Body of pancreas (tissue), 4 donors: ENCODE data around the gene ZNF883. TPM values are rescaled to one million over a fixed set of nuclear protein-coding genes. Genes with fewer than 3 reads are reported as not detected.
A peak's percentile ranks its signal among the peaks of the same experiment; 100 is the strongest.

Source experiments
- ATAC-seq: fragments of 150-250 bp; one replicate; pipeline ENCODE4 v1.9.1; 2016
- DNase-seq, 4 donors: peaks; one replicate each; pipeline ENCODE4 v3.0.0-alpha.2; 2019
- H3K27ac ChIP-seq, 4 donors: fragments of 200-600 bp; sonication (generic); 1 replicate in 3 of 4; 2 replicates in 1 of 4; pipeline versions ENCODE4 v1.5.1 to v1.6.1; 2016 to 2019; ENCODE audit warnings: mild to moderate bottlenecking in 1 of 4, mixed read lengths in 1 of 4, moderate library complexity in 1 of 4
- H3K27me3 ChIP-seq, 2 donors: fragments of 200-600 bp; sonication (generic); one replicate each; pipeline ENCODE4 v1.6.0; 2016; ENCODE audit warnings: mild to moderate bottlenecking in 1 of 2
- H3K36me3 ChIP-seq, 2 donors: fragments of 200-600 bp; sonication (generic); replicated peaks in 1 of 2; 2 replicates each; pipeline ENCODE4 v1.5.1; 2016; ENCODE audit warnings: low read depth in 2 of 2; ENCODE audit not compliant: insufficient read depth in 1 of 2
- H3K4me1 ChIP-seq: fragments of 200-600 bp; sonication (generic); one replicate; pipeline ENCODE4 v1.6.0; 2016
- H3K4me3 ChIP-seq, 2 donors: fragments of 200-600 bp; sonication (generic); 1 replicate in 1 of 2; 2 replicates in 1 of 2; pipeline ENCODE4 v1.5.1; 2016 to 2019
- H3K9me3 ChIP-seq, 3 donors: fragments of 200-600 bp; sonication (generic); 1 replicate in 2 of 3; 2 replicates in 1 of 3; pipeline ENCODE4 v1.5.1; 2016
- CTCF ChIP-seq, 7 experiments: fragments of 450-650 bp in 4 of 7; fragments of 200-600 bp in 3 of 7; sonication (generic) in 3 of 7; IDR thresholded peaks; one replicate each; pipeline ENCODE4 v1.5.1; 2016 to 2019; ENCODE audit warnings: antibody characterized with exemption in 7 of 7
- POLR2A ChIP-seq, 3 donors: fragments of 450-650 bp; IDR thresholded peaks; one replicate each; pipeline ENCODE4 v1.6.1; 2016; ENCODE audit warnings: antibody characterized with exemption in 3 of 3, mild to moderate bottlenecking in 2 of 3
- WGBS, 2 donors: methylation state at CpG; one replicate each; pipeline ENCODE4 v1.1.5; 2017; 5-methylcytosine and 5-hydroxymethylcytosine counted together
- intact Hi-C: fragments of 100-400 bp; cut with DNase I; formaldehyde crosslinking; loops from one replicate; pipeline ENCODE4 v1.15.1; 2023
- total RNA-seq, 2 donors: library from RNA; depleted of rRNA; stranded (reverse); fragments of >200 nt; gene quantifications; one replicate each; pipeline ENCODE4 v1.1.0, GENCODE V29; 2016

Gene ZNF883
- total RNA-seq, 2 donors from 2014 or later: 2.6 TPM; not detected in 1

GRCh38 chr9:112997236-112997941, 14.6 kb downstream of the ZNF883 start:
- 78 to 85% methylated on average over 8 of the region's 8 CpGs for WGBS, 2 donors
- Histone ChIP-seq H3K36me3 (peaks cover 0 to 3% of the 10 kb centered on the region in 2 donors), H3K27me3 (no peaks in the 10 kb centered on the region), H3K4me1 (no peaks in the 10 kb centered on the region), H3K27ac (no peak overlapping the region), H3K9me3 (peaks cover 0 to 51% (median 6%) of the 10 kb centered on the region in 3 donors), H3K4me3 (no peak overlapping the region)
- TF ChIP-seq CTCF (IDR thresholded peaks at IDR 0.05): no peak
- TF ChIP-seq POLR2A (IDR thresholded peaks at IDR 0.05): no peak
- intact Hi-C loops: no loop called here
- ATAC-seq (no peak), DNase-seq (no peak)

DNA sequence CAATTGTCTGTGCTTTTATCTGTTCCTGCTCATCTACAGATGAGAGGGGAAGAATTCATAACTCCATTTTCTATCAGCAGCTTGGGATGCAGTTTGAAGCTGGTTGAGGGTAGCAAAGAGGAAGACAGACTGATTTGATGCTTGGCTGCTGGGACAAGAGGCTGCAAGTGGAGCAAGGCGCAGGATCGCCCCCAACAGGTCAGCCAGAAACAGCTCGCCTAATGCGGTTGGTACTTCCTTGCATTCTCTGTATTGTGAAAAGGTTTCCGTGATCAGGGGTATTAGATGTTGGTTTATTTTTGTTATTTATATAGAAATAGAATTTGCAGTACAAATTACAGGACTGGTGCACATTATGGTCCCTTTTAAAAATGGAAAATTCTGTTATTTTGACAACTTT, 40.6 kb downstream of the ZNF883 start:
- DNase-seq (peak in 2 of 4 donors; percentile 6 to 7), ATAC-seq (no peak)
- TF ChIP-seq CTCF (IDR thresholded peaks at IDR 0.05) (peak in 3 of 7 experiments; percentile 6 to 23 (median 7)), POLR2A (IDR thresholded peaks at IDR 0.05) (no peak)
- no peaks in the 10 kb centered on the region for H3K4me1 ChIP-seq
- no peak overlapping the region for H3K4me3 ChIP-seq
- H3K27ac ChIP-seq: no peak overlapping the region
- 17 to 19% methylated on average over 5 of the region's 5 CpGs for WGBS, 2 donors
- H3K36me3 ChIP-seq: no peaks in the 10 kb centered on the region
- H3K27me3 ChIP-seq: no peaks in the 10 kb centered on the region
- intact Hi-C loops: no loop called here
- no peaks in the 10 kb centered on the region for H3K9me3 ChIP-seq

- ATAC-seq: no peak
- intact Hi-C loops: no loop called here
These were observed 41.1 kb downstream of the ZNF883 start for GRCh38 chr9:112970939-112971338.

DNA sequence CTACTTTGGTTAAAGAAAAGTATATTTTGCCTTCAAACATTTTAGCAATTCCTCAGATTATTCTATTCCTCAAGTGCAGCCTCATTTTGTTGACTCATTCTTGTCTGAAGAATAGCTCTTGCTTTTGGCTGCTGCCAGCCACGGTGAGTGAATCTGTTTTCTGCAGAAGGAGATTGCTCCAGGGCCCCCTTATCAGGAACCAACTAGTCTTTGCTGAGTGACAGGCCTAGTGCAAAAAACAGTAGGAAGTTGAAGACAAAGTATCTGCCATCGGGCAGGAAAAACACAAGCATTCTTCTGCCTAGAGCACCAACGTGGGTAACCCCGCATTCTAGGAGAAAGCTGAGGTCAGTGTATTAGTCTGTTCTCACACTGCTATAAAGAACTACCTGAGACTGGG, 42.3 kb downstream of the ZNF883 start:
- intact Hi-C loops: no loop called here
- Histone ChIP-seq H3K4me3 (no peak overlapping the region), H3K27ac (no peak overlapping the region), H3K4me1 (no peaks in the 10 kb centered on the region), H3K9me3 (no peaks in the 10 kb centered on the region), H3K36me3 (no peaks in the 10 kb centered on the region), H3K27me3 (no peaks in the 10 kb centered on the region)
- ATAC-seq (no peak), DNase-seq (no peak)
- 42 to 51% methylated on average over 4 of the region's 4 CpGs for whole genome bisulfite sequencing, 2 donors
- TF ChIP-seq CTCF (IDR thresholded peaks at IDR 0.05) (no peak), POLR2A (IDR thresholded peaks at IDR 0.05) (no peak)

More at GRCh38 chr9:112970939-112971338, 41.1 kb downstream of the ZNF883 start:
- no peak overlapping the region for H3K27ac ChIP-seq
- H3K4me3 ChIP-seq: no peak overlapping the region
- no peak for TF ChIP-seq POLR2A (IDR thresholded peaks at IDR 0.05)
- TF ChIP-seq CTCF (IDR thresholded peaks at IDR 0.05): no peak
- WGBS, 2 donors: 37 to 54% methylated on average over 6 of the region's 6 CpGs
- no peak for DNase-seq
- H3K36me3 ChIP-seq: no peaks in the 10 kb centered on the region
- H3K9me3 ChIP-seq: no peaks in the 10 kb centered on the region
- H3K27me3 ChIP-seq: no peaks in the 10 kb centered on the region
- no peaks in the 10 kb centered on the region for H3K4me1 ChIP-seq

DNA sequence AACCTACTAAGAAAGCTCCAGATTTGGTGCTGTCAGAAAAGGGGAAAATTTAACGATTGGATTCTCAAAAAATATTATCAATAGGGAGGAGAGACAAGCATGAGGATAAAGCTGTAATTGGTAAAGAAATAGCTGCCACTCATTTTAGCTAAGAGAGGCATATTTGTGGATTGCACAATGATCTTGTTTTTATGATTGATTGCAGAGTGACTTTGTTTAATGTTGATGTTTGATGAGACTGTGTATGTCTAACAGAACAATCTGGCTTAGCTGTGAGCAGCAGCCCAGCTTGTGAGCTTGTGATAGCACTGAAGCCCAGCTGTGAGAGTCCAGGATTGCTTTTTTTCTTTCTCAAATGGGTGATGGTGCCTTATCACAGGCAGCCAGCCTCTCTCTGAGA, 56.4 kb downstream of the ZNF883 start:
- DNase-seq (no peak), ATAC-seq (no peak)
- H3K36me3 ChIP-seq: no peaks in the 10 kb centered on the region
- intact Hi-C loops: no loop called here
- H3K9me3 ChIP-seq: no peaks in the 10 kb centered on the region
- no peaks in the 10 kb centered on the region for H3K4me1 ChIP-seq
- 22 to 31% methylated on average over 1 of the region's 1 CpG for WGBS, 2 donors
- no peak overlapping the region for H3K27ac ChIP-seq
- H3K4me3 ChIP-seq: no peak overlapping the region
- TF ChIP-seq CTCF (IDR thresholded peaks at IDR 0.05): no peak
- TF ChIP-seq POLR2A (IDR thresholded peaks at IDR 0.05): no peak
- no peaks in the 10 kb centered on the region for H3K27me3 ChIP-seq
